HepG2 (cell line): Measurements from ENCODE around the gene UGT2B15. TPM values are rescaled to one million over a fixed set of nuclear protein-coding genes. Genes with fewer than 3 reads are reported as not detected.

Source experiments
- HNF4A ChIP-seq: sonication (generic); formaldehyde crosslinking; IDR thresholded peaks from 2 replicates; pipeline ENCODE4 v1.4.0; 2020; ENCODE audit warnings: missing genetic modification reagents
- MIER3 ChIP-seq: IDR thresholded peaks from 2 replicates; pipeline ENCODE4 v1.6.1; 2016; ENCODE audit warnings: missing compliant biosample characterization, borderline replicate concordance
- SOX13 ChIP-seq, 3 experiments: fragments of 450-650 bp in 1 of 3; sonication (generic) in 1 of 3; formaldehyde crosslinking in 1 of 3; IDR thresholded peaks in 2 of 3; conservative IDR thresholded peaks in 1 of 3; 2 replicates each; pipeline versions ENCODE4 v1.5.0 to v1.6.1; 2016 to 2020; ENCODE audit warnings: antibody characterized with exemption in 1 of 3, mild to moderate bottlenecking in 1 of 3, missing compliant biosample characterization in 1 of 3, missing genetic modification reagents in 1 of 3, moderate library complexity in 1 of 3
- ZMYM4 ChIP-seq: sonication (generic); formaldehyde crosslinking; IDR thresholded peaks from 2 replicates; pipeline ENCODE4 v1.8.1; 2023; ENCODE audit warnings: mild to moderate bottlenecking, missing genetic modification reagents
- ZNF329 ChIP-seq: sonication (generic); formaldehyde crosslinking; IDR thresholded peaks from 2 replicates; pipeline ENCODE4 v1.9.0; 2021; ENCODE audit warnings: low read depth, mild to moderate bottlenecking, missing genetic modification reagents
- ZNF451 ChIP-seq: sonication (generic); formaldehyde crosslinking; IDR thresholded peaks from 2 replicates; pipeline ENCODE4 v1.5.0; 2020; ENCODE audit warnings: mild to moderate bottlenecking, missing genetic modification reagents
- polyA plus RNA-seq, 8 experiments: library from polyadenylated mRNA; depleted of rRNA in 3 of 8; stranded (reverse) in 7 of 8; unstranded in 1 of 8; fragments of >200 nt; fragmentation: Illumina TruSeq in 4 of 8; extraction: Trizol in 4 of 8; gene quantifications; 2 replicates each; pipeline versions ENCODE4 v1.2.1 to v1.2.3, GENCODE V29; 2011 to 2016; ENCODE audit warnings: low read depth in 4 of 8, missing spikeins in 1 of 8, mixed read lengths in 1 of 8; ENCODE audit not compliant: insufficient read depth in 1 of 8
- total RNA-seq, 5 experiments: library from RNA; depleted of rRNA; stranded (reverse); fragments of >200 nt; fragmentation: Illumina TruSeq; extraction: Trizol; gene quantifications; 2 replicates each; pipeline ENCODE4 v1.2.3, GENCODE V29; 2016; ENCODE audit warnings: low read depth in 1 of 5
- TF ChIP-seq, protein P1 (sequence below): sonication (generic); formaldehyde crosslinking; IDR thresholded peaks from 2 replicates; pipeline ENCODE4 v1.4.0; 2020; ENCODE audit warnings: mild to moderate bottlenecking, missing genetic modification reagents
- TF ChIP-seq, protein P2 (sequence below): sonication (generic); formaldehyde crosslinking; conservative IDR thresholded peaks from 2 replicates; pipeline ENCODE4 v1.4.0; 2020; ENCODE audit warnings: missing genetic modification reagents
- TF ChIP-seq, protein P3 (sequence below): sonication (generic); formaldehyde crosslinking; IDR thresholded peaks from 2 replicates; pipeline ENCODE4 v1.4.0; 2020; ENCODE audit warnings: missing genetic modification reagents
- TF ChIP-seq, protein P4 (sequence below): IDR thresholded peaks from 2 replicates; pipeline ENCODE4 v1.6.1; 2016; ENCODE audit warnings: missing compliant biosample characterization, missing genetic modification reagents, borderline replicate concordance
- TF ChIP-seq, protein P5 (sequence below): sonication (generic); formaldehyde crosslinking; IDR thresholded peaks from 2 replicates; pipeline ENCODE4 v1.5.0; 2020; ENCODE audit warnings: missing genetic modification reagents
- TF ChIP-seq, protein P6 (sequence below): IDR thresholded peaks from 2 replicates; pipeline ENCODE4 v1.6.1; 2018; ENCODE audit warnings: missing genetic modification reagents

UGT2B15 gene
- total and polyA plus RNA-seq, 2 of the 13 experiments (the other 11 are each of a cell fraction or from before 2014, with no cell fraction given) = 0.04 to 0.11 TPM

DNA sequence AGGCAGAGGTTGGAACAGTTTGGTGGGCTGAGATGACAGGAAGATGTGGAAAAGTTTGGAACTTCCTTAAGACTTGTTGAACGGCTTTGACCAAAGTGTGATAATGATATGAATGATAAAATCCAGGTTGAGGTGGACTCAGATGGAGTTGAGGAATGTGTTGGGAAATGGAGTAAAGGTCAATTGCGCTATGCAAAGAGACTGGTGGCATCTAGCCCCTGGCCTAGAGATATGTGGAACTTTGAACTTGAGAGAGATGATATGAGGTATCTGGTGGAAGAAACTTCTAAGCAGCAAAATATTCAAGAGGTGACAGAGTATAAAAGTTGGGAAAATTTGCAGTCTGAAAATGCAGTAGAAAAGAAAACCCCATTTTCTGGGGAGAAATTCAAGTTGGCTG is 73.0 kb downstream of the UGT2B15 start (continued):
- TF ChIP-seq, protein P1, sequence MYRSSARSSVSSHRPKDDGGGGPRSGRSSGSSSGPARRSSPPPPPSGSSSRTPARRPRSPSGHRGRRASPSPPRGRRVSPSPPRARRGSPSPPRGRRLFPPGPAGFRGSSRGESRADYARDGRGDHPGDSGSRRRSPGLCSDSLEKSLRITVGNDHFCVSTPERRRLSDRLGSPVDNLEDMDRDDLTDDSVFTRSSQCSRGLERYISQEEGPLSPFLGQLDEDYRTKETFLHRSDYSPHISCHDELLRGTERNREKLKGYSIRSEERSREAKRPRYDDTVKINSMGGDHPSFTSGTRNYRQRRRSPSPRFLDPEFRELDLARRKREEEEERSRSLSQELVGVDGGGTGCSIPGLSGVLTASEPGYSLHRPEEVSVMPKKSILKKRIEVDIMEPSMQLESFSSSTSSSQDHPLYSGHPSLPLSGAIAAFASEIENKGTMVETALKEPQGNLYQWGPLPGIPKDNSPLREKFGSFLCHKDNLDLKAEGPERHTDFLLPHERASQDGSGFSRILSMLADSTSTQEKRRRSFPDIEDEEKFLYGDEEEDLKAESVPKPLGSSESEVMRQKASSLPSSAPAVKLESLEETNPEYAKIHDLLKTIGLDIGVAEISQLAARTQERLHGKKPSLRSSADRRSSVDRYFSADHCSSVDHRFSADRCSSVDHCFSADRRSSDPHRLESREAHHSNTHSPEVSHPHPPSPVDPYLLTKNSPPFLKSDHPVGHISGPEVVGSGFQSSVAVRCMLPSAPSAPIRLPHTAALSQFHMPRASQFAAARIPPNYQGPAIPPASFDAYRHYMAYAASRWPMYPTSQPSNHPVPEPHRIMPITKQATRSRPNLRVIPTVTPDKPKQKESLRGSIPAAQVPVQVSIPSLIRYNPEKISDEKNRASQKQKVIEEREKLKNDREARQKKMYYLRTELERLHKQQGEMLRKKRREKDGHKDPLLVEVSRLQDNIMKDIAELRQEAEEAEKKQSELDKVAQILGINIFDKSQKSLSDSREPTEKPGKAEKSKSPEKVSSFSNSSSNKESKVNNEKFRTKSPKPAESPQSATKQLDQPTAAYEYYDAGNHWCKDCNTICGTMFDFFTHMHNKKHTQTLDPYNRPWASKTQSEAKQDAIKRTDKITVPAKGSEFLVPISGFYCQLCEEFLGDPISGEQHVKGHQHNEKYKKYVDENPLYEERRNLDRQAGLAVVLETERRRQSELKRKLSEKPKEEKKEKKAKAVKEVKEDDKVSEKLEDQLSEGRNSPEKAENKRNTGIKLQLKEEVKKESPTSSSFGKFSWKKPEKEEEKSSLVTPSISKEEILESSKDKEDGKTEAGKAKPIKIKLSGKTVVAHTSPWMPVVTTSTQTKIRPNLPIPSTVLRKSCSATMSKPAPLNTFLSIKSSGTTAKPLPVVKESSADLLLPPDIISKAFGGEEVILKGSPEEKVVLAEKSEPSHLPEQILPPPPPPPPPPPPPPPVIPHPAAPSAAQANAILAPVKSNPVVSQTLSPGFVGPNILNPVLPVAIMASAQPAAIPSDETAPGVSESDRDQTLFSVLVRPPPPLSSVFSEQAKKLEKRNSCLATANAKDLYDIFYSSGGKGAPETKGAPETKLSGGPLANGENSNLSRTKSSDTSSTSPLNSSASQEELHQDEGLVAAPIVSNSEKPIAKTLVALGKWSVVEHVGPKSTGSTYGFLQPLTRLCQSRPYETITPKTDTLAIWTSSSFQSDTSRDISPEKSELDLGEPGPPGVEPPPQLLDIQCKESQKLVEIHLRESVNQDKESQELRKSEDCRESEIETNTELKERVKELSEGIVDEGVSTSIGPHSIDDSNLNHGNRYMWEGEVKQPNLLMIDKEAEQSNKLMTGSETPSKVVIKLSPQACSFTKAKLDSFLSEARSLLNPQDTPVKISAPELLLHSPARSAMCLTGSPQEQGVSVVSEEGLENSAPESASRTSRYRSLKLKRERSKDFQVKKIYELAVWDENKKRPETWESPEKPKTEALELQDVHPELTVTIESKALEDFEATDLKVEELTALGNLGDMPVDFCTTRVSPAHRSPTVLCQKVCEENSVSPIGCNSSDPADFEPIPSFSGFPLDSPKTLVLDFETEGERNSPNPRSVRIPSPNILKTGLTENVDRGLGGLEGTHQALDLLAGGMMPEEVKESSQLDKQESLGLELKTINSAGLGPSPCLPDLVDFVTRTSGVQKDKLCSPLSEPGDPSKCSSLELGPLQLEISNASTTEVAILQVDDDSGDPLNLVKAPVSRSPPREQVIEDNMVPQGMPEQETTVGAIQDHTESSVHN (CRISPR knock-in tag) = no peak
- TF ChIP-seq ZNF451 (CRISPR knock-in tag) = no peak
- no peak for TF ChIP-seq SOX13 (IDR thresholded peaks at IDR 0.05)
- peak in 1 of 2 experiments; percentile 20; a peak in 1 of 4 replicates for TF ChIP-seq SOX13 (CRISPR knock-in tag; conservative IDR thresholded peaks at IDR 0.05 in 1 of 2, IDR thresholded peaks at IDR 0.05 in 1 of 2)
- no peak for TF ChIP-seq ZNF329 (CRISPR knock-in tag)
- TF ChIP-seq, protein P2, sequence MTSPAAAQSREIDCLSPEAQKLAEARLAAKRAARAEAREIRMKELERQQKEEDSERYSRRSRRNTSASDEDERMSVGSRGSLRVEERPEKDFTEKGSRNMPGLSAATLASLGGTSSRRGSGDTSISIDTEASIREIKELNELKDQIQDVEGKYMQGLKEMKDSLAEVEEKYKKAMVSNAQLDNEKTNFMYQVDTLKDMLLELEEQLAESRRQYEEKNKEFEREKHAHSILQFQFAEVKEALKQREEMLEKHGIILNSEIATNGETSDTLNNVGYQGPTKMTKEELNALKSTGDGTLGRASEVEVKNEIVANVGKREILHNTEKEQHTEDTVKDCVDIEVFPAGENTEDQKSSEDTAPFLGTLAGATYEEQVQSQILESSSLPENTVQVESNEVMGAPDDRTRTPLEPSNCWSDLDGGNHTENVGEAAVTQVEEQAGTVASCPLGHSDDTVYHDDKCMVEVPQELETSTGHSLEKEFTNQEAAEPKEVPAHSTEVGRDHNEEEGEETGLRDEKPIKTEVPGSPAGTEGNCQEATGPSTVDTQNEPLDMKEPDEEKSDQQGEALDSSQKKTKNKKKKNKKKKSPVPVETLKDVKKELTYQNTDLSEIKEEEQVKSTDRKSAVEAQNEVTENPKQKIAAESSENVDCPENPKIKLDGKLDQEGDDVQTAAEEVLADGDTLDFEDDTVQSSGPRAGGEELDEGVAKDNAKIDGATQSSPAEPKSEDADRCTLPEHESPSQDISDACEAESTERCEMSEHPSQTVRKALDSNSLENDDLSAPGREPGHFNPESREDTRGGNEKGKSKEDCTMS (CRISPR knock-in tag) = no peak
- TF ChIP-seq HNF4A (CRISPR knock-in tag) = peak; percentile 73
- TF ChIP-seq, protein P3, sequence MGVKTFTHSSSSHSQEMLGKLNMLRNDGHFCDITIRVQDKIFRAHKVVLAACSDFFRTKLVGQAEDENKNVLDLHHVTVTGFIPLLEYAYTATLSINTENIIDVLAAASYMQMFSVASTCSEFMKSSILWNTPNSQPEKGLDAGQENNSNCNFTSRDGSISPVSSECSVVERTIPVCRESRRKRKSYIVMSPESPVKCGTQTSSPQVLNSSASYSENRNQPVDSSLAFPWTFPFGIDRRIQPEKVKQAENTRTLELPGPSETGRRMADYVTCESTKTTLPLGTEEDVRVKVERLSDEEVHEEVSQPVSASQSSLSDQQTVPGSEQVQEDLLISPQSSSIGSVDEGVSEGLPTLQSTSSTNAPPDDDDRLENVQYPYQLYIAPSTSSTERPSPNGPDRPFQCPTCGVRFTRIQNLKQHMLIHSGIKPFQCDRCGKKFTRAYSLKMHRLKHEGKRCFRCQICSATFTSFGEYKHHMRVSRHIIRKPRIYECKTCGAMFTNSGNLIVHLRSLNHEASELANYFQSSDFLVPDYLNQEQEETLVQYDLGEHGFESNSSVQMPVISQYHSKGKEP (CRISPR knock-in tag) = no peak
- TF ChIP-seq ZMYM4 (CRISPR knock-in tag) = peak; percentile 42; the same call in 1 of the 2 replicates
- TF ChIP-seq, protein P4, sequence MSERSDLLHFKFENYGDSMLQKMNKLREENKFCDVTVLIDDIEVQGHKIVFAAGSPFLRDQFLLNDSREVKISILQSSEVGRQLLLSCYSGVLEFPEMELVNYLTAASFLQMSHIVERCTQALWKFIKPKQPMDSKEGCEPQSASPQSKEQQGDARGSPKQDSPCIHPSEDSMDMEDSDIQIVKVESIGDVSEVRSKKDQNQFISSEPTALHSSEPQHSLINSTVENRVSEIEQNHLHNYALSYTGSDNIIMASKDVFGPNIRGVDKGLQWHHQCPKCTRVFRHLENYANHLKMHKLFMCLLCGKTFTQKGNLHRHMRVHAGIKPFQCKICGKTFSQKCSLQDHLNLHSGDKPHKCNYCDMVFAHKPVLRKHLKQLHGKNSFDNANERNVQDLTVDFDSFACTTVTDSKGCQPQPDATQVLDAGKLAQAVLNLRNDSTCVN (CRISPR knock-in tag) = no peak
- TF ChIP-seq MIER3 (CRISPR knock-in tag) = no peak
- TF ChIP-seq, protein P5, sequence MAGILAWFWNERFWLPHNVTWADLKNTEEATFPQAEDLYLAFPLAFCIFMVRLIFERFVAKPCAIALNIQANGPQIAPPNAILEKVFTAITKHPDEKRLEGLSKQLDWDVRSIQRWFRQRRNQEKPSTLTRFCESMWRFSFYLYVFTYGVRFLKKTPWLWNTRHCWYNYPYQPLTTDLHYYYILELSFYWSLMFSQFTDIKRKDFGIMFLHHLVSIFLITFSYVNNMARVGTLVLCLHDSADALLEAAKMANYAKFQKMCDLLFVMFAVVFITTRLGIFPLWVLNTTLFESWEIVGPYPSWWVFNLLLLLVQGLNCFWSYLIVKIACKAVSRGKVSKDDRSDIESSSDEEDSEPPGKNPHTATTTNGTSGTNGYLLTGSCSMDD (CRISPR knock-in tag) = no peak
- TF ChIP-seq, protein P6, sequence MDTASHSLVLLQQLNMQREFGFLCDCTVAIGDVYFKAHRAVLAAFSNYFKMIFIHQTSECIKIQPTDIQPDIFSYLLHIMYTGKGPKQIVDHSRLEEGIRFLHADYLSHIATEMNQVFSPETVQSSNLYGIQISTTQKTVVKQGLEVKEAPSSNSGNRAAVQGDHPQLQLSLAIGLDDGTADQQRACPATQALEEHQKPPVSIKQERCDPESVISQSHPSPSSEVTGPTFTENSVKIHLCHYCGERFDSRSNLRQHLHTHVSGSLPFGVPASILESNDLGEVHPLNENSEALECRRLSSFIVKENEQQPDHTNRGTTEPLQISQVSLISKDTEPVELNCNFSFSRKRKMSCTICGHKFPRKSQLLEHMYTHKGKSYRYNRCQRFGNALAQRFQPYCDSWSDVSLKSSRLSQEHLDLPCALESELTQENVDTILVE (CRISPR knock-in tag) = no peak
